Motor neuron (in vitro differentiated cells): Measurements from ENCODE around the gene OTUD7B. TPM values are rescaled to one million over a fixed set of nuclear protein-coding genes. Genes with fewer than 3 reads are reported as not detected.

Experiments used
- ATAC-seq, 8 experiments: fragments of 200-7000 bp; cut with Tn5 transposase; replicated peaks in 6 of 8; 2 replicates each; pipeline ENCODE4 v1.8.0; 2021; ENCODE audit warnings: mild to moderate bottlenecking in 8 of 8, moderate library complexity in 8 of 8
- H3K27ac ChIP-seq, 2 donors: fragments of 250-450 bp; sonication (Bioruptor Pico); 2 replicates each; pipeline ENCODE4 v1.9.0; 2021; ENCODE audit warnings: antibody characterized with exemption in 2 of 2, mild to moderate bottlenecking in 2 of 2, moderate library complexity in 1 of 2
- H3K4me1 ChIP-seq, 2 donors: fragments of 250-450 bp; sonication (Bioruptor Pico); replicated peaks in 1 of 2; 2 replicates each; pipeline ENCODE4 v1.6.1; 2021; ENCODE audit warnings: antibody characterized with exemption in 2 of 2, mild to moderate bottlenecking in 2 of 2, moderate library complexity in 1 of 2
- H3K4me3 ChIP-seq, 5 donors: fragments of 250-450 bp; sonication (Bioruptor Pico); 2 replicates each; pipeline ENCODE4 v1.9.0; 2021; ENCODE audit warnings: antibody characterized with exemption in 5 of 5, mild to moderate bottlenecking in 5 of 5, moderate library complexity in 4 of 5
- WGBS, 10 experiments: fragments of 450-650 bp; shearing (Covaris generic); methylation state at CpG; one replicate each; pipeline ENCODE4 v1.0.0; 2022; 5-methylcytosine and 5-hydroxymethylcytosine counted together
- in situ Hi-C, 9 experiments: fragments of 400-800 bp; cut with MboI; loops; one replicate each; pipeline ENCODE4 v1.15.0; 2021; ENCODE audit warnings: low sequenced_read_pairs in 9 of 9, low pct_unique_long_range_greater_than_20kb in 2 of 9; ENCODE audit not compliant: unreplicated experiment in 9 of 9
- total RNA-seq, 8 experiments: library from RNA; unstranded; fragments of 300-600 nt; gene quantifications; 2 replicates each; pipeline versions ENCODE4 v1.2.3 to v1.2.4, GENCODE V29; 2022

Gene OTUD7B
- total RNA-seq, 8 experiments from 2014 or later = 9.5 to 17.7 (median 11.9) TPM

GRCh38 chr1:149936992-149937705, 73.4 kb downstream of the OTUD7B start:
- 0 to 58% (median 37%) methylated on average over 1 to 7 of the region's 8 CpGs for WGBS, 10 experiments
- H3K4me3 ChIP-seq = peak overlapping the region in 2 of 5 donors; percentile 16 to 21
- in situ Hi-C loops = loop anchor here in 1 of 9 experiments (25.0 kb wide), 1 partner anchor 250 kb away; no protein-coding TSS in a partner anchor
- peak in 3 of 8 experiments; percentile 4 to 13 (median 10) for ATAC-seq
- no peak overlapping the region for H3K27ac ChIP-seq
- peaks cover 17 to 32% of the 10 kb centered on the region in 2 donors for H3K4me1 ChIP-seq

- peak within 1 kb of the TSS in 3 of 5 donors; percentile 15 to 21 (median 16) for H3K4me3 ChIP-seq
- H3K4me1 ChIP-seq = peaks cover 12 to 28% of the 10 kb centered on the region in 2 donors
- H3K27ac ChIP-seq = no peak within 1 kb of the TSS
- in situ Hi-C loops = loop anchor here in 1 of 9 experiments (25.0 kb wide), 1 partner anchor 251 kb away; no protein-coding TSS in a partner anchor
- WGBS, 10 experiments = 0 to 33% (median 16%) methylated on average over 1 to 14 of the region's 18 CpGs; no CpG with 5 or more reads in 2 of the 10 experiments
- ATAC-seq = peak in 3 of 8 experiments; percentile 27 to 55 (median 27)
These were observed 74.1 kb downstream of the OTUD7B start, which contains the start of gene MTMR11 for GRCh38 chr1:149936170-149936991. Gene MTMR11, minus strand, starts transcription at chr1:149936879. Its CDS starts 232 bp downstream, at chr1:149936647.

GRCh38 chr1:149934356-149934755, 76.2 kb downstream of the OTUD7B start:
- no peak for ATAC-seq
- Histone ChIP-seq H3K27ac (no peak overlapping the region), H3K4me1 (peaks cover 9 to 25% of the 10 kb centered on the region in 2 donors), H3K4me3 (no peak overlapping the region)
- in situ Hi-C loops = loop anchor here in 1 of 9 experiments (25.0 kb wide), 1 partner anchor 253 kb away; no protein-coding TSS in a partner anchor
- WGBS, 10 experiments = 58 to 100% (median 85%) methylated on average over 1 to 2 of the region's 2 CpGs; no CpG with 5 or more reads in 4 of the 10 experiments

GRCh38 chr1:149933208-149933607, 77.3 kb downstream of the OTUD7B start:
- no peak overlapping the region for H3K27ac ChIP-seq
- no peak for ATAC-seq
- in situ Hi-C loops = loop anchor here in 1 of 9 experiments (25.0 kb wide), 1 partner anchor 254 kb away; no protein-coding TSS in a partner anchor
- H3K4me1 ChIP-seq = peaks cover 9 to 22% of the 10 kb centered on the region in 2 donors
- no peak overlapping the region for H3K4me3 ChIP-seq
- 40 to 100% (median 95%) methylated on average over 1 to 4 of the region's 4 CpGs; no CpG with 5 or more reads in 2 of the 10 experiments for WGBS, 10 experiments

GRCh38 chr1:149932474-149932873, 78.1 kb downstream of the OTUD7B start:
- no peak for ATAC-seq
- no peak overlapping the region for H3K4me3 ChIP-seq
- no peak overlapping the region for H3K27ac ChIP-seq
- WGBS, 10 experiments = 77 to 100% (median 95%) methylated on average over 1 to 7 of the region's 8 CpGs; no CpG with 5 or more reads in 3 of the 10 experiments
- in situ Hi-C loops = loop anchor here in 1 of 9 experiments (25.0 kb wide), 1 partner anchor 255 kb away; no protein-coding TSS in a partner anchor
- peaks cover 9 to 16% of the 10 kb centered on the region in 2 donors for H3K4me1 ChIP-seq

GRCh38 chr1:149931212-149931790, 79.2 kb downstream of the OTUD7B start:
- WGBS, 10 experiments = 7 to 100% (median 84%) methylated on average over 3 to 13 of the region's 13 CpGs; no CpG with 5 or more reads in 1 of the 10 experiments
- in situ Hi-C loops = loop anchor here in 1 of 9 experiments (25.0 kb wide), 1 partner anchor 256 kb away; no protein-coding TSS in a partner anchor
- Histone ChIP-seq H3K4me3 (no peak overlapping the region), H3K27ac (no peak overlapping the region), H3K4me1 (peaks cover 10 to 14% of the 10 kb centered on the region in 2 donors)
- no peak for ATAC-seq

GRCh38 chr1:149929856-149930255, 80.7 kb downstream of the OTUD7B start:
- Histone ChIP-seq H3K27ac (no peak overlapping the region), H3K4me3 (no peak overlapping the region), H3K4me1 (peaks cover 15 to 20% of the 10 kb centered on the region in 2 donors)
- ATAC-seq = no peak
- in situ Hi-C loops = loop anchor here in 1 of 9 experiments (25.0 kb wide), 1 partner anchor 257 kb away; no protein-coding TSS in a partner anchor
- WGBS, 10 experiments = 80 to 100% (median 85%) methylated on average over 1 to 2 of the region's 2 CpGs; no CpG with 5 or more reads in 4 of the 10 experiments

GRCh38 chr1:149928401-149928724, 82.2 kb downstream of the OTUD7B start:
- in situ Hi-C loops = loop anchor here in 1 of 9 experiments (25.0 kb wide), 1 partner anchor 259 kb away; no protein-coding TSS in a partner anchor
- no peak for ATAC-seq
- peak overlapping the region; percentile 77 to 98 (median 89) for H3K4me3 ChIP-seq
- peaks cover 15 to 20% of the 10 kb centered on the region in 2 donors for H3K4me1 ChIP-seq
- H3K27ac ChIP-seq = peak overlapping the region; percentile 96
- WGBS, 10 experiments = 0% methylated on average over 1 of the region's 1 CpG; no CpG with 5 or more reads in 6 of the 10 experiments

GRCh38 chr1:149927563-149928400, 82.7 kb downstream of the OTUD7B start, which contains the start of gene SF3B4:
Gene SF3B4, minus strand, starts transcription at chr1:149927803. Its CDS starts 44 bp downstream, at chr1:149927759.
- Histone ChIP-seq H3K4me1 (peaks cover 15 to 20% of the 10 kb centered on the region in 2 donors), H3K4me3 (peak within 1 kb of the TSS; percentile 77 to 98 (median 89)), H3K27ac (peak within 1 kb of the TSS; percentile 96)
- in situ Hi-C loops = loop anchor here in 1 of 9 experiments (25.0 kb wide), 1 partner anchor 260 kb away; no protein-coding TSS in a partner anchor
- ATAC-seq = peak; percentile 96 to 99 (median 97)
- WGBS, 10 experiments = 0 to 4% (median 0%) methylated on average over 4 to 43 of the region's 47 CpGs; no CpG with 5 or more reads in 1 of the 10 experiments

- in situ Hi-C loops = loop anchor here in 1 of 9 experiments (25.0 kb wide), 1 partner anchor 260 kb away; no protein-coding TSS in a partner anchor
- Histone ChIP-seq H3K27ac (peak overlapping the region; percentile 96), H3K4me1 (peaks cover 15 to 20% of the 10 kb centered on the region in 2 donors), H3K4me3 (peak overlapping the region; percentile 77 to 98 (median 89))
- ATAC-seq = peak in 2 of 8 experiments; percentile 4 to 5
- WGBS, 10 experiments = 0 to 10% (median 0%) methylated on average over 2 to 10 of the region's 10 CpGs; no CpG with 5 or more reads in 3 of the 10 experiments
These were observed 83.4 kb downstream of the OTUD7B start for GRCh38 chr1:149927056-149927562.

- ATAC-seq = no peak
- peak overlapping the region in 3 of 5 donors; percentile 86 to 98 (median 93) for H3K4me3 ChIP-seq
These were observed 84.2 kb downstream of the OTUD7B start for GRCh38 chr1:149926296-149926695.

More at GRCh38 chr1:149926296-149926695, 84.2 kb downstream of the OTUD7B start:
- WGBS, 10 experiments = 84 to 100% (median 89%) methylated on average over 3 to 9 of the region's 9 CpGs; no CpG with 5 or more reads in 3 of the 10 experiments
- H3K27ac ChIP-seq = no peak overlapping the region
- in situ Hi-C loops = loop anchor here in 1 of 9 experiments (25.0 kb wide), 1 partner anchor 261 kb away; no protein-coding TSS in a partner anchor
- peaks cover 15 to 20% of the 10 kb centered on the region in 2 donors for H3K4me1 ChIP-seq
